K562 (cell line): ENCODE results near the gene TSHR. TPM values are rescaled to one million over a fixed set of nuclear protein-coding genes. Genes with fewer than 3 reads are reported as not detected.

ENCODE experiments used
- FOXA1 ChIP-seq: fragments of 450-650 bp; IDR thresholded peaks from 2 replicates; pipeline ENCODE4 v1.6.1; 2016; ENCODE audit warnings: mild to moderate bottlenecking, borderline replicate concordance
- GTF2E2 ChIP-seq: fragments of 200-800 bp; sonication (Bioruptor generic); IDR thresholded peaks from 2 replicates; pipeline ENCODE4 v1.6.1; 2016; ENCODE audit warnings: missing genetic modification characterization, missing compliant biosample characterization
- KHSRP ChIP-seq: fragments of 450-650 bp; IDR thresholded peaks from 2 replicates; pipeline ENCODE4 v1.6.1; 2017
- LEF1 ChIP-seq: fragments of 450-650 bp; IDR thresholded peaks from 2 replicates; pipeline ENCODE4 v1.6.1; 2016; ENCODE audit warnings: mild to moderate bottlenecking
- NFRKB ChIP-seq: fragments of 450-650 bp; IDR thresholded peaks from 2 replicates; pipeline ENCODE4 v1.6.1; 2016; ENCODE audit warnings: low read depth
- RB1 ChIP-seq: fragments of 450-650 bp; IDR thresholded peaks from 2 replicates; pipeline ENCODE4 v1.6.1; 2017; ENCODE audit warnings: low read depth, mild to moderate bottlenecking
- ZKSCAN8 ChIP-seq: fragments of 200-800 bp; sonication (Bioruptor generic); IDR thresholded peaks from 2 replicates; pipeline ENCODE4 v1.6.1; 2016; ENCODE audit warnings: missing genetic modification characterization, missing compliant biosample characterization
- polyA plus RNA-seq, 8 experiments: library from polyadenylated mRNA; depleted of rRNA in 4 of 8; stranded (reverse) in 5 of 8; unstranded in 3 of 8; fragments of >200 nt; fragmentation: Nextera tagmentation in 2 of 8; fragmentation: Illumina TruSeq in 1 of 8; extraction: Ambion mirVana in 2 of 8; extraction: Trizol in 1 of 8; gene quantifications; 2 replicates each; pipeline versions ENCODE4 v1.2.1 to v1.2.3, GENCODE V29; 2011 to 2014; ENCODE audit warnings: inconsistent platforms in 1 of 8, missing spikeins in 1 of 8
- total RNA-seq, 7 experiments: library from RNA; depleted of rRNA in 6 of 7; stranded (reverse); fragments of >200 nt in 6 of 7; fragmentation: Illumina TruSeq in 2 of 7; extraction: Trizol in 2 of 7; gene quantifications; 2 replicates each; pipeline versions ENCODE4 v1.2.1 to v1.2.3, GENCODE V29; 2011 to 2021; ENCODE audit warnings: low replicate concordance in 1 of 7
- TF ChIP-seq, protein P1 (sequence below): fragments of 200-800 bp; sonication (Bioruptor generic); IDR thresholded peaks from 2 replicates; pipeline ENCODE4 v1.6.1; 2016; ENCODE audit warnings: missing genetic modification characterization, missing compliant biosample characterization
- TF ChIP-seq, protein P2 (sequence below): sonication (generic); formaldehyde crosslinking; IDR thresholded peaks from 2 replicates; pipeline ENCODE4 v1.8.0; 2022; ENCODE audit warnings: missing genetic modification reagents, mild to moderate bottlenecking, moderate library complexity, borderline replicate concordance

The TSHR gene
- total and polyA plus RNA-seq, 9 of the 15 experiments (the other 6 are each of a cell fraction or from before 2014, with no cell fraction given) = 0.01 to 0.10 TPM; not detected in 7

DNA sequence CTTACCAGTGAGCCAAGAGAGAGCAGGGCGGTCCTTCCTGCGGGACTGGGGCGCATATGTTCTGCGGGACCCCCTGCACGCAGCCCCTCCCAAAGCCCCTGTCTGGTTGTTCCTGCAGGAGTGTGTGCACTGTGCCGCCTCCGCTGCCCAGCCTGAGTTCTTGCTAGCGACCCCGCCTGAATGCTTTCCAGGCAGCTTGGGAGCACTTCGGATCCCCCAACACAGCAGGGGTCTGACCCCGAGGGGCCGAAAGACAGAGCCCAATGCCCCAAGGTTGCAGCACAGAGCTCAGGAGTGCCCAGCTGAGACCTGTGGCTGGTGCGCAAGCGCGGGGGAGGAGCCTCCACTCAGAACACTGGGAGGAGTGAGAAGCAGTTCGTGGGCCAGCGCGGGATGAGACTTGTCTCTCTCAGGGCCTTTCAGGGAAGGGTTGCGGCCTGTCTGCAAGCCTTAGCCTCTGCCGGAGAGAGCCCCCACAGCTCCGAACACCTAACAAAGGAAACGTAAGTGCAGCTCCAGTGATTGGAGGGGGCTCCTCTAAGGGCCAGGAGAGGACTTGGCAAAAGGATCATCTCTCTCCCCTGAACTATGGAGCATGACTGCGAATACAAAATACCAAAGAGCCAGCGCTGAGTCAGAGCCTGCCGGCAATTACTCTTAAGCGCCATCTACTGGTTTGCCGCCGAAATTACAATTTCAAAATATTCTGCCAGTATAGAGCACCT is 214.8 kb downstream of the TSHR start (continued):
- TF ChIP-seq, protein P1, sequence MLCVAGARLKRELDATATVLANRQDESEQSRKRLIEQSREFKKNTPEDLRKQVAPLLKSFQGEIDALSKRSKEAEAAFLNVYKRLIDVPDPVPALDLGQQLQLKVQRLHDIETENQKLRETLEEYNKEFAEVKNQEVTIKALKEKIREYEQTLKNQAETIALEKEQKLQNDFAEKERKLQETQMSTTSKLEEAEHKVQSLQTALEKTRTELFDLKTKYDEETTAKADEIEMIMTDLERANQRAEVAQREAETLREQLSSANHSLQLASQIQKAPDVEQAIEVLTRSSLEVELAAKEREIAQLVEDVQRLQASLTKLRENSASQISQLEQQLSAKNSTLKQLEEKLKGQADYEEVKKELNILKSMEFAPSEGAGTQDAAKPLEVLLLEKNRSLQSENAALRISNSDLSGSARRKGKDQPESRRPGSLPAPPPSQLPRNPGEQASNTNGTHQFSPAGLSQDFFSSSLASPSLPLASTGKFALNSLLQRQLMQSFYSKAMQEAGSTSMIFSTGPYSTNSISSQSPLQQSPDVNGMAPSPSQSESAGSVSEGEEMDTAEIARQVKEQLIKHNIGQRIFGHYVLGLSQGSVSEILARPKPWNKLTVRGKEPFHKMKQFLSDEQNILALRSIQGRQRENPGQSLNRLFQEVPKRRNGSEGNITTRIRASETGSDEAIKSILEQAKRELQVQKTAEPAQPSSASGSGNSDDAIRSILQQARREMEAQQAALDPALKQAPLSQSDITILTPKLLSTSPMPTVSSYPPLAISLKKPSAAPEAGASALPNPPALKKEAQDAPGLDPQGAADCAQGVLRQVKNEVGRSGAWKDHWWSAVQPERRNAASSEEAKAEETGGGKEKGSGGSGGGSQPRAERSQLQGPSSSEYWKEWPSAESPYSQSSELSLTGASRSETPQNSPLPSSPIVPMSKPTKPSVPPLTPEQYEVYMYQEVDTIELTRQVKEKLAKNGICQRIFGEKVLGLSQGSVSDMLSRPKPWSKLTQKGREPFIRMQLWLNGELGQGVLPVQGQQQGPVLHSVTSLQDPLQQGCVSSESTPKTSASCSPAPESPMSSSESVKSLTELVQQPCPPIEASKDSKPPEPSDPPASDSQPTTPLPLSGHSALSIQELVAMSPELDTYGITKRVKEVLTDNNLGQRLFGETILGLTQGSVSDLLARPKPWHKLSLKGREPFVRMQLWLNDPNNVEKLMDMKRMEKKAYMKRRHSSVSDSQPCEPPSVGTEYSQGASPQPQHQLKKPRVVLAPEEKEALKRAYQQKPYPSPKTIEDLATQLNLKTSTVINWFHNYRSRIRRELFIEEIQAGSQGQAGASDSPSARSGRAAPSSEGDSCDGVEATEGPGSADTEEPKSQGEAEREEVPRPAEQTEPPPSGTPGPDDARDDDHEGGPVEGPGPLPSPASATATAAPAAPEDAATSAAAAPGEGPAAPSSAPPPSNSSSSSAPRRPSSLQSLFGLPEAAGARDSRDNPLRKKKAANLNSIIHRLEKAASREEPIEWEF = no peak
- TF ChIP-seq ZKSCAN8 (CRISPR knock-in tag) (no peak), RB1 (peak; percentile 58; the same call in 1 of the 2 replicates), FOXA1 (no peak), KHSRP (no peak), LEF1 (peak; percentile 34; the same call in 1 of the 2 replicates), NFRKB (no peak), GTF2E2 (tag) (no peak)
- TF ChIP-seq, protein P2, sequence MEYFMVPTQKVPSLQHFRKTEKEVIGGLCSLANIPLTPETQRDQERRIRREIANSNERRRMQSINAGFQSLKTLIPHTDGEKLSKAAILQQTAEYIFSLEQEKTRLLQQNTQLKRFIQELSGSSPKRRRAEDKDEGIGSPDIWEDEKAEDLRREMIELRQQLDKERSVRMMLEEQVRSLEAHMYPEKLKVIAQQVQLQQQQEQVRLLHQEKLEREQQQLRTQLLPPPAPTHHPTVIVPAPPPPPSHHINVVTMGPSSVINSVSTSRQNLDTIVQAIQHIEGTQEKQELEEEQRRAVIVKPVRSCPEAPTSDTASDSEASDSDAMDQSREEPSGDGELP (CRISPR knock-in tag) = peak; percentile 72; the same call in 1 of the 2 replicates
